ENCODE results near the gene THSD4.

DNA sequence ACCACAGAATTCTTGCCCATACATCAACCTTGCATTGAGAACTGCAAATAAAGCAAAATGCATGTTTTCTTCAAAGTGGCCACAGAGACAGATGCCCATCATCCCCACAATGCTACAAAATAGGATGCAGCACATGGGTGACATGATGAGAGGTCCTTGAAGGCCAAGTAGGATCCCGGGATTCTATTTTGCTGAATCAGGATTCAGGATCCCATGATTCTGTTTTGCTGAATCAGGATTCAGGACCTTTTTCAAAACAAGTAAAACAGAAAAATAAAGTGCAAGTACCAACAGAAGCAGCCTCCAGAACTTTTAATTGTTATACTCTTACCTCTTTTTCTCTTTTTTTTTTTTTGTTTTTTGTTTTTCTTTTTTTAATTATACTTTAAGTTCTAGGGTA lies 453.0 kb downstream of the THSD4 start:
- TF ChIP-seq, protein P1, sequence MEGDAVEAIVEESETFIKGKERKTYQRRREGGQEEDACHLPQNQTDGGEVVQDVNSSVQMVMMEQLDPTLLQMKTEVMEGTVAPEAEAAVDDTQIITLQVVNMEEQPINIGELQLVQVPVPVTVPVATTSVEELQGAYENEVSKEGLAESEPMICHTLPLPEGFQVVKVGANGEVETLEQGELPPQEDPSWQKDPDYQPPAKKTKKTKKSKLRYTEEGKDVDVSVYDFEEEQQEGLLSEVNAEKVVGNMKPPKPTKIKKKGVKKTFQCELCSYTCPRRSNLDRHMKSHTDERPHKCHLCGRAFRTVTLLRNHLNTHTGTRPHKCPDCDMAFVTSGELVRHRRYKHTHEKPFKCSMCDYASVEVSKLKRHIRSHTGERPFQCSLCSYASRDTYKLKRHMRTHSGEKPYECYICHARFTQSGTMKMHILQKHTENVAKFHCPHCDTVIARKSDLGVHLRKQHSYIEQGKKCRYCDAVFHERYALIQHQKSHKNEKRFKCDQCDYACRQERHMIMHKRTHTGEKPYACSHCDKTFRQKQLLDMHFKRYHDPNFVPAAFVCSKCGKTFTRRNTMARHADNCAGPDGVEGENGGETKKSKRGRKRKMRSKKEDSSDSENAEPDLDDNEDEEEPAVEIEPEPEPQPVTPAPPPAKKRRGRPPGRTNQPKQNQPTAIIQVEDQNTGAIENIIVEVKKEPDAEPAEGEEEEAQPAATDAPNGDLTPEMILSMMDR (IDR thresholded peaks at IDR 0.05), result no peak
- no peak for TF ChIP-seq POLR2A (IDR thresholded peaks at IDR 0.05)

Measured in thyroid gland (tissue), 4 donors.